Fibroblast of pulmonary artery (primary cell): ENCODE data around the gene RPS27L.

Experiments used
- DNase-seq: peaks from one replicate; pipeline ENCODE4 v3.0.0-alpha.2; 2010; ENCODE audit warnings: low read depth
- H3K4me3 ChIP-seq: replicated peaks from 2 replicates; pipeline ENCODE4 v1.5.1; 2011; ENCODE audit warnings: low read depth, mild to moderate bottlenecking, control low read depth, low read length, moderate library complexity
- TF ChIP-seq, protein P1 (sequence below): IDR thresholded peaks from 2 replicates; pipeline ENCODE4 v1.5.1; 2011; ENCODE audit warnings: mild to moderate bottlenecking, control low read depth, low read length, inconsistent platforms; ENCODE audit errors: missing control alignments

Gene RPS27L

DNA sequence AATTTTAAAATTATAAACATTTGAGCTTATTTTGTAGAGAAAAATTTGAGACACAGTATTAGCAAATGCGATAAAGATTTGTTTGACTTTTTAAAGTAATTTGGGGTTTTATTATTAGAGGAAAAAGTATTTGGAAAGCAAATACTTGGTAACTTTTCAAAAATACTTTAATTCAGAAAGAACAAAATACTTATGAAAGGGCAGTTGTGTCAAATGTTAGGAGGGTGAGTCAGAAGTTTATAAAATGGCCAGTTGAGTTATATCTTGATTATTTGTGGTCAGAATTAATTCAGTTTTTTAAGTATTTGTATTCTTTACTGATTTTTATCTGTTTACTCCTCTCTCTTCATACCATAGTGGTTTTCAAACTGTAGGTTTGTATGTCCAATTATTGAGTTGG is 23.5 kb downstream of the RPS27L start:
- TF ChIP-seq, protein P1, sequence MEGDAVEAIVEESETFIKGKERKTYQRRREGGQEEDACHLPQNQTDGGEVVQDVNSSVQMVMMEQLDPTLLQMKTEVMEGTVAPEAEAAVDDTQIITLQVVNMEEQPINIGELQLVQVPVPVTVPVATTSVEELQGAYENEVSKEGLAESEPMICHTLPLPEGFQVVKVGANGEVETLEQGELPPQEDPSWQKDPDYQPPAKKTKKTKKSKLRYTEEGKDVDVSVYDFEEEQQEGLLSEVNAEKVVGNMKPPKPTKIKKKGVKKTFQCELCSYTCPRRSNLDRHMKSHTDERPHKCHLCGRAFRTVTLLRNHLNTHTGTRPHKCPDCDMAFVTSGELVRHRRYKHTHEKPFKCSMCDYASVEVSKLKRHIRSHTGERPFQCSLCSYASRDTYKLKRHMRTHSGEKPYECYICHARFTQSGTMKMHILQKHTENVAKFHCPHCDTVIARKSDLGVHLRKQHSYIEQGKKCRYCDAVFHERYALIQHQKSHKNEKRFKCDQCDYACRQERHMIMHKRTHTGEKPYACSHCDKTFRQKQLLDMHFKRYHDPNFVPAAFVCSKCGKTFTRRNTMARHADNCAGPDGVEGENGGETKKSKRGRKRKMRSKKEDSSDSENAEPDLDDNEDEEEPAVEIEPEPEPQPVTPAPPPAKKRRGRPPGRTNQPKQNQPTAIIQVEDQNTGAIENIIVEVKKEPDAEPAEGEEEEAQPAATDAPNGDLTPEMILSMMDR = no peak
- no peak overlapping the region for H3K4me3 ChIP-seq
- DNase-seq = peak; percentile 63

DNA sequence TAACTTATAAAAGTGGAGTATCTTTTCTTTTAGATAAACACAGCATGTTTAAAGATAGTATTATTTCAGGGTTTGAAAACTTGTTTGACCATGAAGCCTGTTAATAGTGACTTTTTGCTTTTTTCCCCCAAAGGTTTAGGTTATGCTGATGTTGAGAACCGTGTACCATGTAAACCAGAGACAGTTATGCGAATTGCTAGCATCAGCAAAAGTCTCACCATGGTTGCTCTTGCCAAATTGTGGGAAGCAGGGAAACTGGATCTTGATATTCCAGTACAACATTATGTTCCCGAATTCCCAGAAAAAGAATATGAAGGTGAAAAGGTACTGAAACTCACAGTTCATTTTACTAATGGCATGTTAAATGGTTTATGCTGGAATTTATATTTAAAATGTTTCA is 30.6 kb downstream of the RPS27L start:
- DNase-seq = no peak
- no peak overlapping the region for H3K4me3 ChIP-seq
- TF ChIP-seq, protein P1 = no peak

DNA sequence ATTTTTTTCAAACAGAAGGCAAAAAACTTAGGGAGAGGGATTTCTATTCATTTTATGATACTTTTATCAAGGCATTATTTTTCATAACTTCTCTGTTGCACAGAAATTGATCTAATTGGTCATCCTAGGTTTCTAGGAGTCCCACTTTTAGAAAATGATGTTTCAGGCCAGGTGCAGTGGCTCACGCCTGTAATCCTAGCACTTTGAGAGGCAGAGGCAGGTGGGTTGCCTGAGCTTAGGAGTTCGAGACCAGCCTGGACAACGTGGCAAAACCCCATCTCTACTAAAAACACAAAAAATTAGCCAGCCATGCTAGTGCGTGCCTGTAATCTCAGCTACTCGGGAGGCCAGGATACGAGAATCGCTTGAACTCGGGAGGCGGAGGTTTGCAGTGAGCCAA is 32.8 kb downstream of the RPS27L start:
- H3K4me3 ChIP-seq = no peak overlapping the region
- DNase-seq = no peak

GRCh38 chr15:63122002-63122875 is 35.0 kb downstream of the RPS27L start:
- DNase-seq = peak; percentile 80
- TF ChIP-seq, protein P1 = peak; percentile 5
- peak overlapping the region; percentile 86 for H3K4me3 ChIP-seq

More for the DNA sequence above, 32.8 kb downstream of the RPS27L start:
- TF ChIP-seq, protein P1 = no peak

- DNase-seq = peak; percentile 91
- H3K4me3 ChIP-seq = peak within 1 kb of the TSS; percentile 86
- TF ChIP-seq, protein P1 = no peak
Observed at GRCh38 chr15:63121382-63122001, 35.8 kb downstream of the RPS27L start, which contains the start of gene LACTB. TSS of gene LACTB (plus strand) at chr15:63121861. CDS start at chr15:63121872, 11 bp downstream.

DNA sequence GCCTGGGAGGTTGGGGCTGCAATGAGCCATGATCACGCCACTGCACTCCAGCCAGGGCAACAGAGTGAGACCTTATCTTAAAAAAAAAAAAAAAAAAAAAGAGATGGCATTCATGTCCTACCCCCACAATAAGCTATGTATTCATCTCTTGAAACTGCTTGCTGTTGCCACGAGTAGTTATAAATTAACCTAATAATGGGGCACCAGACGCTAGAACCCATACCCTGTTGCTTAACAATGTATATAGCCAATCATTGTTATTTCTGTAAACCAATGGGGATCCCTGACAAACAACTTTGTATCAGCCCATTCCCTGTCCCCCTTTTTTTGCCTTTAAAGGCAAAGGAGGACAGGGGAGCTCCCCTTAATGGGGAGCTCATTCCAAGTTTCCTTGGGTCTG is 38.4 kb downstream of the RPS27L start:
- DNase-seq = no peak
- no peak overlapping the region for H3K4me3 ChIP-seq
- TF ChIP-seq, protein P1 = no peak

GRCh38 chr15:63114465-63114864 is 42.8 kb downstream of the RPS27L start:
- TF ChIP-seq, protein P1 = no peak
- DNase-seq = no peak

More at GRCh38 chr15:63114465-63114864, 42.8 kb downstream of the RPS27L start:
- H3K4me3 ChIP-seq = no peak overlapping the region
